HL-60 (cell line): ENCODE data around the gene CALHM1.

Experiments used
- DNase-seq, 2 experiments: peaks; one replicate each; pipeline ENCODE4 v3.0.0-alpha.2; 2010 to 2020; ENCODE audit warnings: low read depth in 1 of 2, low spot score in 1 of 2
- H3K27ac ChIP-seq: fragments of 250-450 bp; sonication (Bioruptor Pico); replicated peaks from 2 replicates; pipeline ENCODE4 v1.5.1; 2020; ENCODE audit warnings: mild to moderate bottlenecking, moderate library complexity
- H3K27me3 ChIP-seq: fragments of 250-450 bp; sonication (Bioruptor Pico); 2 replicates; pipeline ENCODE4 v1.5.1; 2021; ENCODE audit warnings: mild to moderate bottlenecking, moderate library complexity; ENCODE audit not compliant: insufficient read depth, poor library complexity, severe bottlenecking
- H3K4me3 ChIP-seq: replicated peaks from 2 replicates; pipeline ENCODE4 v1.5.1; 2011; ENCODE audit warnings: mild to moderate bottlenecking, control low read depth, low read length; ENCODE audit not compliant: insufficient read depth
- GABPA ChIP-seq: IDR thresholded peaks from 2 replicates; pipeline ENCODE4 v1.6.1; 2012; ENCODE audit warnings: low read depth
- POLR2AphosphoS5 ChIP-seq: IDR thresholded peaks from 2 replicates; pipeline ENCODE4 v1.6.1; 2012; ENCODE audit warnings: low read depth
- SPI1 ChIP-seq: IDR thresholded peaks from 2 replicates; pipeline ENCODE4 v1.6.1; 2012; ENCODE audit warnings: low read depth, mild to moderate bottlenecking, borderline replicate concordance
- TF ChIP-seq, protein P1 (sequence below): IDR thresholded peaks from 2 replicates; pipeline ENCODE4 v1.6.1; 2012; ENCODE audit warnings: low read depth; ENCODE audit not compliant: insufficient replicate concordance
- TF ChIP-seq, protein P2 (sequence below): IDR thresholded peaks from one replicate; pipeline ENCODE4 v1.5.1; 2011; ENCODE audit warnings: low read length, control low read depth, inconsistent platforms; ENCODE audit not compliant: insufficient read depth

The CALHM1 gene

DNA sequence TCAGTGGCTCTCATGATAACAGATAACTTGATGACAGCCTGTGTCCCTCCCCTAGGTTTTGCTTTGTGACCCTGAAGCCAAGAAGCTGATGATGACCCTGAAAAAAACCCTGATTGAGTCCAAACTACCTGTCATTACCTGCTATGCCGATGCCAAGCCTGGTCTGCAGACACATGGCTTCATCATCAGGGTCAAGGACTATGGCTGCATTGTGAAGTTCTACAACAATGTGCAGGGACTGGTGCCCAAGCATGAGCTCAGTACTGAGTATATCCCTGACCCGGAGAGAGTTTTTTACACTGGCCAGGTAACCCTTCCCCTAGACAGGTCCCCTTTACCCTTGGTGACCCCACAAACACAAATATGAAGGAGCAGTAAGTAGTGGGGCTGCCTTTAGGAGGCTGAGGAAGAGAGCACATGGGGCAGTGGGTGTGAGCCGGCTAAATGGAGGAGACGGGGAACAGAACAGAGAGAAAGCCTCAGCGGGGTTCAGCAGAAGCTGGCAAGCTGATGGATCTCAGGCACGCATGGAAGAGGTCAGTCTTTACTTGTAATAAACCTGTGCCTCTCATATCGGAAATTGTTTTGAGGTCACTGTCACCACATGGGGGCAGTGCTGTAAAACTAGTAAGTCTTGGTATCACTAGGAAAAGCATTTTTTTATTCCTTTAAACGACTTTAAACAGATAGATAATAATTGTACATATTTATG lies 42.1 kb downstream of the CALHM1 start:
- Histone ChIP-seq H3K27me3 (no peaks in the 10 kb centered on the region), H3K4me3 (no peak overlapping the region), H3K27ac (no peak overlapping the region)
- no peak for TF ChIP-seq SPI1
- TF ChIP-seq, protein P1, sequence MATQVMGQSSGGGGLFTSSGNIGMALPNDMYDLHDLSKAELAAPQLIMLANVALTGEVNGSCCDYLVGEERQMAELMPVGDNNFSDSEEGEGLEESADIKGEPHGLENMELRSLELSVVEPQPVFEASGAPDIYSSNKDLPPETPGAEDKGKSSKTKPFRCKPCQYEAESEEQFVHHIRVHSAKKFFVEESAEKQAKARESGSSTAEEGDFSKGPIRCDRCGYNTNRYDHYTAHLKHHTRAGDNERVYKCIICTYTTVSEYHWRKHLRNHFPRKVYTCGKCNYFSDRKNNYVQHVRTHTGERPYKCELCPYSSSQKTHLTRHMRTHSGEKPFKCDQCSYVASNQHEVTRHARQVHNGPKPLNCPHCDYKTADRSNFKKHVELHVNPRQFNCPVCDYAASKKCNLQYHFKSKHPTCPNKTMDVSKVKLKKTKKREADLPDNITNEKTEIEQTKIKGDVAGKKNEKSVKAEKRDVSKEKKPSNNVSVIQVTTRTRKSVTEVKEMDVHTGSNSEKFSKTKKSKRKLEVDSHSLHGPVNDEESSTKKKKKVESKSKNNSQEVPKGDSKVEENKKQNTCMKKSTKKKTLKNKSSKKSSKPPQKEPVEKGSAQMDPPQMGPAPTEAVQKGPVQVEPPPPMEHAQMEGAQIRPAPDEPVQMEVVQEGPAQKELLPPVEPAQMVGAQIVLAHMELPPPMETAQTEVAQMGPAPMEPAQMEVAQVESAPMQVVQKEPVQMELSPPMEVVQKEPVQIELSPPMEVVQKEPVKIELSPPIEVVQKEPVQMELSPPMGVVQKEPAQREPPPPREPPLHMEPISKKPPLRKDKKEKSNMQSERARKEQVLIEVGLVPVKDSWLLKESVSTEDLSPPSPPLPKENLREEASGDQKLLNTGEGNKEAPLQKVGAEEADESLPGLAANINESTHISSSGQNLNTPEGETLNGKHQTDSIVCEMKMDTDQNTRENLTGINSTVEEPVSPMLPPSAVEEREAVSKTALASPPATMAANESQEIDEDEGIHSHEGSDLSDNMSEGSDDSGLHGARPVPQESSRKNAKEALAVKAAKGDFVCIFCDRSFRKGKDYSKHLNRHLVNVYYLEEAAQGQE = no peak
- TF ChIP-seq, protein P2, sequence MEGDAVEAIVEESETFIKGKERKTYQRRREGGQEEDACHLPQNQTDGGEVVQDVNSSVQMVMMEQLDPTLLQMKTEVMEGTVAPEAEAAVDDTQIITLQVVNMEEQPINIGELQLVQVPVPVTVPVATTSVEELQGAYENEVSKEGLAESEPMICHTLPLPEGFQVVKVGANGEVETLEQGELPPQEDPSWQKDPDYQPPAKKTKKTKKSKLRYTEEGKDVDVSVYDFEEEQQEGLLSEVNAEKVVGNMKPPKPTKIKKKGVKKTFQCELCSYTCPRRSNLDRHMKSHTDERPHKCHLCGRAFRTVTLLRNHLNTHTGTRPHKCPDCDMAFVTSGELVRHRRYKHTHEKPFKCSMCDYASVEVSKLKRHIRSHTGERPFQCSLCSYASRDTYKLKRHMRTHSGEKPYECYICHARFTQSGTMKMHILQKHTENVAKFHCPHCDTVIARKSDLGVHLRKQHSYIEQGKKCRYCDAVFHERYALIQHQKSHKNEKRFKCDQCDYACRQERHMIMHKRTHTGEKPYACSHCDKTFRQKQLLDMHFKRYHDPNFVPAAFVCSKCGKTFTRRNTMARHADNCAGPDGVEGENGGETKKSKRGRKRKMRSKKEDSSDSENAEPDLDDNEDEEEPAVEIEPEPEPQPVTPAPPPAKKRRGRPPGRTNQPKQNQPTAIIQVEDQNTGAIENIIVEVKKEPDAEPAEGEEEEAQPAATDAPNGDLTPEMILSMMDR = peak; percentile 38
- DNase-seq = peak in 1 of 2 experiments; percentile 66

DNA sequence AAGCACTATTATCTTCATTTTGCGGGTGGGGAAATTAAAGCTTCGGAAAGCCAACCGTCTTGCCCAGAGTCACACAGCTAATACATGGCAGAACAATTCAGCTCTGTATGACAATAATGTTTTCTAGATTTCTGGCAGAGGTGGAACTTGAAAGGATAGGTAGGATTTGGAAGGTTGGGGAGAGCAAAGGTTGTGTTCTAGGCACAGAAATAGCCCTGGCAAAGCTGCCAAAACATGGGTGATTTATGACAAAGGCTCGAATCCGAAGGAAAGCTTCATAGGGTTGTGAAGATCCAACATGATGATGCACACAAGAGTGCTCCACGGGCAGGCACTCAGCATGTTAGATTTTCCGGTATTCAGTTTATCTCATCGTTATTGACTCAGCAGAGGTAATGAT lies 43.1 kb downstream of the CALHM1 start:
- TF ChIP-seq SPI1 (no peak), POLR2AphosphoS5 (no peak), GABPA (no peak)
- TF ChIP-seq, protein P2 = no peak
- TF ChIP-seq, protein P1 = no peak
- no peak for DNase-seq
- no peaks in the 10 kb centered on the region for H3K27me3 ChIP-seq
- H3K4me3 ChIP-seq = no peak overlapping the region
- no peak overlapping the region for H3K27ac ChIP-seq

DNA sequence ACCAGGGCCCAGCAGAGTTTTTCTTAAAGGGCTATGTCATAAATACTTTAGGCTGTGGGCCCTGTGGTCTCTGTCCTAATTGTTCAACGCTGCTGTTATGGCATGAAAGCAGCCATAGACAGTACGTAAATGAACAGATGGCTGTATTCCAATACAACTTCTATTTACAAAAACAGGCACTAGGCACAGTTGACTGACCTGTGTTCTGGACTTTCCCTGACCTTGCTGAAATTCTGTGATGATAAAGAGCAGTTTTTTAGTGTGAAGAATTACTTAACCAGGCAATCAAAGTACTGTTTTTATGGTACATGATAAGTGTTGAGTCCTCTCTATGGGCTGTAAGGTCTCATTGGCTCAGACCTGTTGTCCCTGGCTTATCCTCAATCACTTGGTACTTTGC lies 45.1 kb downstream of the CALHM1 start:
- TF ChIP-seq POLR2AphosphoS5 (no peak), SPI1 (no peak), GABPA (no peak)
- TF ChIP-seq, protein P2 = no peak
- TF ChIP-seq, protein P1 = no peak
- H3K27ac ChIP-seq = no peak overlapping the region
- H3K27me3 ChIP-seq = no peaks in the 10 kb centered on the region
- no peak overlapping the region for H3K4me3 ChIP-seq
- no peak for DNase-seq
